ENCODE data around the gene FAM90A26.
"Not testable (repeated sequence)": the region's sequence is repeated elsewhere in the genome, so short reads cannot be mapped to it uniquely, and the experiment has no call there.

- TF ChIP-seq CTCF (IDR thresholded peaks at IDR 0.05; ENCODE audit: poor library complexity); EZH2phosphoT487 (IDR thresholded peaks at IDR 0.05; ENCODE audit: low read depth, severe bottlenecking, unreplicated experiment): not testable (repeated sequence)
Observed at GRCh38 chr4:9219852-9220251, 49.6 kb downstream of the FAM90A26 start, which contains the start of gene USP17L12.

All from hepatocyte (in vitro differentiated cells).